Panc1 (cell line): ENCODE measurements around the gene MET. TPM values are rescaled to one million over a fixed set of nuclear protein-coding genes. Genes with fewer than 3 reads are reported as not detected.

ENCODE experiments used
- ATAC-seq: fragments of 200-7000 bp; cut with Tn5 transposase; 2 replicates; pipeline ENCODE4 v1.9.1; 2020; ENCODE audit warnings: mild to moderate bottlenecking, moderate library complexity
- BruUV-seq: library from RNA; stranded (reverse); fragments of 400-500 nt; replicated peaks from 2 replicates; lab custom pipeline; 2021; lab: Mats Ljungman, UMichigan
- CTCF ChIA-PET: fragments of 300-600 bp; sonication (Branson Sonifier 250); formaldehyde crosslinking; loops from one replicate; lab custom pipeline; 2022; ENCODE audit warnings: antibody characterized with exemption; lab: Charles Lee
- POLR2A ChIA-PET: fragments of 300-600 bp; sonication (Branson Sonifier 250); formaldehyde crosslinking; loops from one replicate; lab custom pipeline; 2022; ENCODE audit warnings: antibody characterized with exemption; lab: Charles Lee
- DNase-seq: peaks from one replicate; pipeline ENCODE4 v3.0.0-alpha.2; 2010; ENCODE audit warnings: low read depth, low spot score
- H3K27ac ChIP-seq: 2 replicates; pipeline ENCODE4 v1.5.1; 2011; ENCODE audit warnings: mild to moderate bottlenecking, low read length, inconsistent platforms
- H3K27me3 ChIP-seq: fragments of 200-500 bp; sonication (Bioruptor generic); 2 replicates; pipeline ENCODE4 v1.6.0; 2014; ENCODE audit warnings: low read length, inconsistent platforms; ENCODE audit not compliant: control insufficient read depth, insufficient read depth
- H3K36me3 ChIP-seq: fragments of 200-500 bp; sonication (Bioruptor generic); 2 replicates; pipeline ENCODE4 v1.5.1; 2014; ENCODE audit warnings: inconsistent platforms, mild to moderate bottlenecking, low read length, moderate library complexity; ENCODE audit not compliant: control insufficient read depth, insufficient read depth
- H3K4me1 ChIP-seq: 2 replicates; pipeline ENCODE4 v1.5.1; 2011; ENCODE audit warnings: inconsistent platforms, mild to moderate bottlenecking, low read length, moderate library complexity; ENCODE audit not compliant: control insufficient read depth, insufficient read depth
- H3K4me3 ChIP-seq, 2 experiments: 2 replicates each; pipeline ENCODE4 v1.5.1; 2011 to 2012; ENCODE audit warnings: low read depth in 2 of 2, low read length in 2 of 2, mild to moderate bottlenecking in 2 of 2, inconsistent platforms in 1 of 2, moderate library complexity in 1 of 2
- H3K9me3 ChIP-seq: fragments of 200-500 bp; sonication (Bioruptor generic); 2 replicates; pipeline ENCODE4 v1.5.1; 2014; ENCODE audit warnings: low read depth, mild to moderate bottlenecking, inconsistent platforms, low read length, moderate library complexity; ENCODE audit not compliant: control insufficient read depth, insufficient read depth
- CTCF ChIP-seq: fragments of 450-650 bp; IDR thresholded peaks from 2 replicates; pipeline ENCODE4 v1.5.1; 2017; ENCODE audit warnings: mild to moderate bottlenecking
- POLR2AphosphoS5 ChIP-seq: IDR thresholded peaks from 2 replicates; pipeline ENCODE4 v1.6.1; 2012; ENCODE audit warnings: mild to moderate bottlenecking, low read depth, low read length, moderate library complexity
- SIN3A ChIP-seq: IDR thresholded peaks from 2 replicates; pipeline ENCODE4 v1.6.1; 2012; ENCODE audit warnings: low read depth, mild to moderate bottlenecking, low read length, moderate library complexity, borderline replicate concordance; ENCODE audit not compliant: insufficient read depth
- TCF7L2 ChIP-seq: IDR thresholded peaks from 2 replicates; pipeline ENCODE4 v1.6.1; 2011; ENCODE audit warnings: mild to moderate bottlenecking, low read depth, low read length, inconsistent platforms
- in situ Hi-C: cut with HindIII; loops from 2 replicates; pipeline ENCODE4 v1.10.0; 2016; ENCODE audit warnings: low sequenced_read_pairs, low pct_unique_long_range_greater_than_20kb
- intact Hi-C: fragments of 100-400 bp; cut with micrococcal nuclease; formaldehyde crosslinking; loops from one replicate; pipeline ENCODE4 v1.10.0; 2022; ENCODE audit not compliant: unreplicated experiment
- total RNA-seq: library from RNA; stranded (reverse); gene quantifications from one replicate; pipeline ENCODE4 v1.2.1, GENCODE V29; 2021; ENCODE audit not compliant: unreplicated experiment
- TF ChIP-seq, protein P1 (sequence below), 2 experiments: IDR thresholded peaks; 2 replicates each; pipeline ENCODE4 v1.6.1; 2011 to 2012; ENCODE audit warnings: low read depth in 2 of 2, control low read depth in 1 of 2, low read length in 1 of 2, mild to moderate bottlenecking in 1 of 2, moderate library complexity in 1 of 2; ENCODE audit not compliant: insufficient read depth in 1 of 2

MET gene
- total RNA-seq, 1 experiment from 2014 or later = 103 TPM

- Histone ChIP-seq H3K27me3 (no peaks in the 10 kb centered on the region), H3K27ac (peak overlapping the region; percentile 46; the same call in 1 of the 2 replicates), H3K4me3 (no peak overlapping the region), H3K4me1 (peaks cover 69% of the 10 kb centered on the region), H3K36me3 (no peaks in the 10 kb centered on the region), H3K9me3 (no peaks in the 10 kb centered on the region)
- no peak for ATAC-seq
- no peak for DNase-seq
- in situ Hi-C loops (no loop called here), intact Hi-C loops (no loop called here)
- BruUV-seq = no TSS peak
- no peak for TF ChIP-seq POLR2AphosphoS5
- TF ChIP-seq, protein P1, sequence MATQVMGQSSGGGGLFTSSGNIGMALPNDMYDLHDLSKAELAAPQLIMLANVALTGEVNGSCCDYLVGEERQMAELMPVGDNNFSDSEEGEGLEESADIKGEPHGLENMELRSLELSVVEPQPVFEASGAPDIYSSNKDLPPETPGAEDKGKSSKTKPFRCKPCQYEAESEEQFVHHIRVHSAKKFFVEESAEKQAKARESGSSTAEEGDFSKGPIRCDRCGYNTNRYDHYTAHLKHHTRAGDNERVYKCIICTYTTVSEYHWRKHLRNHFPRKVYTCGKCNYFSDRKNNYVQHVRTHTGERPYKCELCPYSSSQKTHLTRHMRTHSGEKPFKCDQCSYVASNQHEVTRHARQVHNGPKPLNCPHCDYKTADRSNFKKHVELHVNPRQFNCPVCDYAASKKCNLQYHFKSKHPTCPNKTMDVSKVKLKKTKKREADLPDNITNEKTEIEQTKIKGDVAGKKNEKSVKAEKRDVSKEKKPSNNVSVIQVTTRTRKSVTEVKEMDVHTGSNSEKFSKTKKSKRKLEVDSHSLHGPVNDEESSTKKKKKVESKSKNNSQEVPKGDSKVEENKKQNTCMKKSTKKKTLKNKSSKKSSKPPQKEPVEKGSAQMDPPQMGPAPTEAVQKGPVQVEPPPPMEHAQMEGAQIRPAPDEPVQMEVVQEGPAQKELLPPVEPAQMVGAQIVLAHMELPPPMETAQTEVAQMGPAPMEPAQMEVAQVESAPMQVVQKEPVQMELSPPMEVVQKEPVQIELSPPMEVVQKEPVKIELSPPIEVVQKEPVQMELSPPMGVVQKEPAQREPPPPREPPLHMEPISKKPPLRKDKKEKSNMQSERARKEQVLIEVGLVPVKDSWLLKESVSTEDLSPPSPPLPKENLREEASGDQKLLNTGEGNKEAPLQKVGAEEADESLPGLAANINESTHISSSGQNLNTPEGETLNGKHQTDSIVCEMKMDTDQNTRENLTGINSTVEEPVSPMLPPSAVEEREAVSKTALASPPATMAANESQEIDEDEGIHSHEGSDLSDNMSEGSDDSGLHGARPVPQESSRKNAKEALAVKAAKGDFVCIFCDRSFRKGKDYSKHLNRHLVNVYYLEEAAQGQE (IDR thresholded peaks at IDR 0.05; ENCODE audit: insufficient read depth in 1 of 2, low read depth in 2 of 2, low read length in 1 of 2) = no peak
- no peak for TF ChIP-seq SIN3A
- TF ChIP-seq TCF7L2 = no peak
- no peak for TF ChIP-seq CTCF
- POLR2A ChIA-PET = no interaction called here
- CTCF ChIA-PET = no interaction called here
Measured at GRCh38 chr7:116713918-116714317, 41.9 kb downstream of the MET start.

DNA sequence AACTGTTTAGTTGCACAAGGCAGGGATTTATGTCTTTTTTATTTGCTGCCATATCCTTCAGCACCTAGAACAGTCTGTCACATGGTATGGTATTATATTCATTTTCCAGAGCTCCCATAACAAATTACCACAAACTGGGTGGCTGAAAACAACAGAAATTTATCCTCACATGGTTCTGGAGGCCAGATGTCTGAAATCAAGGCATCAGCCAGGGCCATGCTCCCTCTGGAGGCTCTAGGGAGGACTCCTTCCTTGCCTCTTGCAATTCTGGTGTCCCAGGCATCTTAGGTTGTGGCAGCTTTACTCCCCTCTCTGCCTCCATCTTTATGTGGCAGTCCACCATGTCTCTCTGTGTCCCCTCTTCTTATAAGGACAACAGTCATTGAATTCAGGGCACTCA is 43.1 kb downstream of the MET start:
- in situ Hi-C loops = no loop called here
- Histone ChIP-seq H3K36me3 (no peaks in the 10 kb centered on the region), H3K27me3 (no peaks in the 10 kb centered on the region), H3K9me3 (no peaks in the 10 kb centered on the region), H3K4me3 (no peak overlapping the region), H3K27ac (peak overlapping the region; percentile 87), H3K4me1 (peaks cover 58% of the 10 kb centered on the region)
- ATAC-seq (no peak), DNase-seq (no peak)
- BruUV-seq = no TSS peak
- ChIA-PET POLR2A (no interaction called here), CTCF (no interaction called here)
- TF ChIP-seq SIN3A = no peak
- TF ChIP-seq CTCF = peak; percentile 43
- intact Hi-C loops = no loop called here
